PC-9 (cell line): ENCODE results near the gene WFDC1. TPM values are rescaled to one million over a fixed set of nuclear protein-coding genes. Genes with fewer than 3 reads are reported as not detected.

ENCODE experiments used
- BruUV-seq: library from RNA; stranded (reverse); fragments of 400-500 nt; replicated peaks from 2 replicates; lab custom pipeline; 2021; lab: Mats Ljungman, UMichigan
- CTCF ChIA-PET: fragments of 300-600 bp; sonication (Branson Sonifier 250); formaldehyde crosslinking; loops from one replicate; lab custom pipeline; 2022; ENCODE audit warnings: antibody characterized with exemption; lab: Charles Lee
- POLR2A ChIA-PET: fragments of 300-600 bp; sonication (Branson Sonifier 250); formaldehyde crosslinking; loops from one replicate; lab custom pipeline; 2022; ENCODE audit warnings: antibody characterized with exemption; ENCODE audit not compliant: unreplicated experiment; lab: Charles Lee
- DNase-seq, 2 experiments: peaks; one replicate each; pipeline versions ENCODE4 v3.0.0 to v3.0.0-alpha.2; 2015 to 2022; ENCODE audit warnings: mixed read lengths in 1 of 2
- H2AFZ ChIP-seq: fragments of 200-600 bp; sonication (generic); 2 replicates; pipeline ENCODE4 v1.8.1; 2017; ENCODE audit warnings: antibody characterized with exemption
- H3F3A ChIP-seq: fragments of 200-600 bp; sonication (generic); 2 replicates; pipeline ENCODE4 v1.8.1; 2017; ENCODE audit warnings: antibody characterized with exemption, mild to moderate bottlenecking, low read depth; ENCODE audit not compliant: insufficient read depth
- H3K27ac ChIP-seq: fragments of 200-600 bp; sonication (generic); 2 replicates; pipeline ENCODE4 v1.6.1; 2016; ENCODE audit warnings: mixed run types
- H3K27me3 ChIP-seq: fragments of 200-600 bp; sonication (generic); 2 replicates; pipeline ENCODE4 v1.6.1; 2016; ENCODE audit warnings: low read depth, mixed run types; ENCODE audit not compliant: insufficient read depth
- H3K36me3 ChIP-seq: fragments of 200-600 bp; sonication (generic); 2 replicates; pipeline ENCODE4 v1.6.1; 2016; ENCODE audit warnings: low read depth, mixed run types
- H3K4me1 ChIP-seq: fragments of 200-600 bp; sonication (generic); replicated peaks from 2 replicates; pipeline ENCODE4 v1.6.1; 2016; ENCODE audit warnings: mixed run types; ENCODE audit not compliant: insufficient read depth
- H3K4me2 ChIP-seq: fragments of 200-600 bp; sonication (generic); 2 replicates; pipeline ENCODE4 v1.6.1; 2017; ENCODE audit warnings: mixed run types
- H3K4me3 ChIP-seq: fragments of 200-600 bp; sonication (generic); 2 replicates; pipeline ENCODE4 v1.6.1; 2016; ENCODE audit warnings: mixed run types
- H3K79me2 ChIP-seq: fragments of 200-600 bp; sonication (generic); 2 replicates; pipeline ENCODE4 v1.6.1; 2017; ENCODE audit warnings: low read depth, mixed run types
- H3K9me2 ChIP-seq: fragments of 200-600 bp; sonication (generic); 2 replicates; pipeline ENCODE4 v1.8.1; 2017; ENCODE audit warnings: mild to moderate bottlenecking; ENCODE audit not compliant: insufficient read depth
- H3K9me3 ChIP-seq: fragments of 200-600 bp; sonication (generic); 2 replicates; pipeline ENCODE4 v1.8.1; 2016; ENCODE audit warnings: low read depth; ENCODE audit not compliant: insufficient read depth
- H4K20me1 ChIP-seq: fragments of 200-600 bp; sonication (generic); 2 replicates; pipeline ENCODE4 v1.8.1; 2017; ENCODE audit not compliant: insufficient read depth
- EZH2 ChIP-seq: fragments of 200-600 bp; sonication (generic); IDR thresholded peaks from 2 replicates; pipeline ENCODE4 v1.8.0; 2017; ENCODE audit warnings: antibody characterized with exemption, low read depth
- intact Hi-C: fragments of 100-400 bp; cut with micrococcal nuclease; formaldehyde crosslinking; loops from one replicate; pipeline ENCODE4 v1.10.0; 2022; ENCODE audit not compliant: unreplicated experiment
- total RNA-seq: library from RNA; stranded (reverse); gene quantifications from 2 replicates; pipeline ENCODE4 v1.2.3, GENCODE V29; 2021
- TF ChIP-seq, protein P1 (sequence below): fragments of 200-600 bp; sonication (generic); conservative IDR thresholded peaks from 2 replicates; pipeline ENCODE4 v1.6.1; 2017; ENCODE audit warnings: mixed run types, antibody characterized with exemption, mild to moderate bottlenecking, moderate library complexity

Gene WFDC1
- total RNA-seq, 1 experiment from 2014 or later: not detected

DNA sequence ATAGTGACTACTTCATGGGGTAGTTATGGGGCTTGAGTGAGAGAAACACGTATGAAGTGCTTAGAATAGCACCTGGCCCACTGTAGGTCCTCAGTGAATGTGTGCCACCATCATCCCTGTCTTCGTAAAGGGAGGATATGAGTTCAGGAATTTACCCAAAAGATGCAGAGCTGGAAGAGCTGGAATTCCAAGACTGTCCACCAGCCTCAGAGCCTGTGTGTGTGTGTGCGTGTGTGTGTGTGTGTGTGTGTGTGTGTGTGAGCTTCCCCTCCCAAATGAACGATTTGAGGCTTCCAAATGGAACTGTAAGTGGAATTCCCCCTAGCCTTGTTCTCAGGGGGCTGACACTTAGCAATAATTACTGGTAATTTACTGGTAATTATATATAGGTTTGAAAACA lies 27.3 kb downstream of the WFDC1 start:
- CTCF ChIA-PET: no interaction called here
- POLR2A ChIA-PET: no interaction called here
- intact Hi-C loops: no loop called here

DNA sequence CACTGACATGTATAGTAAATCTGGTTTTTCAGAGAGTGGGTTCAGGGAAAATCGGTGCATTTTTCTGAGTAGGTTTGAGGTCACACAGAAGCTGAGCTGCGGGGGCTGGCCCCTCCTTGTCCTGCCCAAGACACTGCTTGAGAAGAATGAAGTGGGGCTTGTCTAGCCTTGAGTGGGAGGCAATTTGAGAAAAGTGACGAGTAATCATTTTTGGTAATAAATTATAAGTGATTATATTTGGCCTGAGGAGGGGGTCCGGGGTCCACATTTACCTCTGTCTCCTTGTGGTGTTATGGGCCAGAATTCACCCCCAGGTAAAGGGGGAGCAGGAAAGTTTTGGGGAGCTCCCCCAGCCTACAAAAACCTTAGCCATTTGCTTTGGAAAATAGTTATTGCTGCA lies 28.1 kb downstream of the WFDC1 start:
- ChIA-PET POLR2A (no interaction called here), CTCF (no interaction called here)
- H3K27ac ChIP-seq: no peak overlapping the region
- no peaks in the 10 kb centered on the region for H4K20me1 ChIP-seq
- no peak for DNase-seq
- H3K4me2 ChIP-seq: no peak overlapping the region
- no peaks in the 10 kb centered on the region for H3K4me1 ChIP-seq
- no peaks in the 10 kb centered on the region; the same call in 1 of the 2 replicates for H3K27me3 ChIP-seq
- H3K9me3 ChIP-seq: no peaks in the 10 kb centered on the region
- BruUV-seq: no TSS peak
- no peak for TF ChIP-seq EZH2
- TF ChIP-seq, protein P1, sequence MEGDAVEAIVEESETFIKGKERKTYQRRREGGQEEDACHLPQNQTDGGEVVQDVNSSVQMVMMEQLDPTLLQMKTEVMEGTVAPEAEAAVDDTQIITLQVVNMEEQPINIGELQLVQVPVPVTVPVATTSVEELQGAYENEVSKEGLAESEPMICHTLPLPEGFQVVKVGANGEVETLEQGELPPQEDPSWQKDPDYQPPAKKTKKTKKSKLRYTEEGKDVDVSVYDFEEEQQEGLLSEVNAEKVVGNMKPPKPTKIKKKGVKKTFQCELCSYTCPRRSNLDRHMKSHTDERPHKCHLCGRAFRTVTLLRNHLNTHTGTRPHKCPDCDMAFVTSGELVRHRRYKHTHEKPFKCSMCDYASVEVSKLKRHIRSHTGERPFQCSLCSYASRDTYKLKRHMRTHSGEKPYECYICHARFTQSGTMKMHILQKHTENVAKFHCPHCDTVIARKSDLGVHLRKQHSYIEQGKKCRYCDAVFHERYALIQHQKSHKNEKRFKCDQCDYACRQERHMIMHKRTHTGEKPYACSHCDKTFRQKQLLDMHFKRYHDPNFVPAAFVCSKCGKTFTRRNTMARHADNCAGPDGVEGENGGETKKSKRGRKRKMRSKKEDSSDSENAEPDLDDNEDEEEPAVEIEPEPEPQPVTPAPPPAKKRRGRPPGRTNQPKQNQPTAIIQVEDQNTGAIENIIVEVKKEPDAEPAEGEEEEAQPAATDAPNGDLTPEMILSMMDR: no peak
- no peaks in the 10 kb centered on the region for H3K79me2 ChIP-seq
- intact Hi-C loops: no loop called here
- no peak overlapping the region for H3K4me3 ChIP-seq
- no peak overlapping the region for H2AFZ ChIP-seq
- H3F3A ChIP-seq: peaks cover 7% of the 10 kb centered on the region; the same call in 1 of the 2 replicates
- H3K36me3 ChIP-seq: no peaks in the 10 kb centered on the region
- no peaks in the 10 kb centered on the region for H3K9me2 ChIP-seq

More for the DNA sequence above, 27.3 kb downstream of the WFDC1 start:
- Histone ChIP-seq H3K27me3 (no peaks in the 10 kb centered on the region; the same call in 1 of the 2 replicates), H4K20me1 (no peaks in the 10 kb centered on the region), H2AFZ (no peak overlapping the region), H3K9me3 (no peaks in the 10 kb centered on the region), H3K4me2 (no peak overlapping the region), H3F3A (peaks cover 7% of the 10 kb centered on the region; the same call in 1 of the 2 replicates), H3K4me1 (no peaks in the 10 kb centered on the region), H3K36me3 (no peaks in the 10 kb centered on the region), H3K79me2 (no peaks in the 10 kb centered on the region), H3K9me2 (no peaks in the 10 kb centered on the region), H3K27ac (no peak overlapping the region), H3K4me3 (no peak overlapping the region)
- TF ChIP-seq, protein P1: no peak
- no peak for TF ChIP-seq EZH2
- no TSS peak for BruUV-seq
- DNase-seq: no peak

DNA sequence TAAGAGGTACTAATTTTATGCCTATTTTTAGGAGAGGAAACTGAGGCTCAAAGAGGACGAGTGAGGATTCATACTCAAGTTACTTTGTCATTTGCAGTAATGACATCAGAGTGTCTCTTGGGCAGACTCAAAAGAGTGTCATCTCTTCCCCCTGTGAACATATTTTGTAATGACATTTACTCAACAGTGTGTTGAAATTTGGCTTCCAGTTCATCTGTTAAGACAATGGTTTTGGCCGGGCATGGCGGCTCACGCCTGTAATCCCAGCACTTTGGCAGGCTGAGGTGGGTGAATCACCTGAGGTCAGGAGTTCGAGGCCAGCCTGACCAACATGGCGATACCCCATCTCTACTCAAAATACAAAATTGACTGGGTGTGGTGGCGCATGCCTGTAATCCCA lies 28.9 kb downstream of the WFDC1 start:
- no peak overlapping the region for H3K4me3 ChIP-seq
- H3K79me2 ChIP-seq: no peaks in the 10 kb centered on the region
- H3K36me3 ChIP-seq: no peaks in the 10 kb centered on the region
- H3K27me3 ChIP-seq: no peaks in the 10 kb centered on the region; the same call in 1 of the 2 replicates
- no peaks in the 10 kb centered on the region for H3K9me2 ChIP-seq
- DNase-seq: peak in 1 of 2 experiments; percentile 59
- no peak overlapping the region for H2AFZ ChIP-seq
- no peak for TF ChIP-seq EZH2
- TF ChIP-seq, protein P1: no peak
- no peaks in the 10 kb centered on the region for H3K4me1 ChIP-seq
- intact Hi-C loops: no loop called here
- no peak overlapping the region for H3K4me2 ChIP-seq
- H3K27ac ChIP-seq: no peak overlapping the region
- POLR2A ChIA-PET: no interaction called here
- CTCF ChIA-PET: interaction anchor here (0.6 kb wide), 1 partner anchor 81 kb away, joined by 4 read pairs; no protein-coding TSS in a partner anchor
- BruUV-seq: no TSS peak
- H3K9me3 ChIP-seq: no peaks in the 10 kb centered on the region
- peaks cover 7% of the 10 kb centered on the region; the same call in 1 of the 2 replicates for H3F3A ChIP-seq
- H4K20me1 ChIP-seq: no peaks in the 10 kb centered on the region
